Limb (tissue), 2 donors: ENCODE measurements around the gene RDH14.

Source experiments
- DNase-seq, 2 donors: peaks; one replicate each; pipeline ENCODE4 v3.0.0-alpha.2; 2016; ENCODE audit errors: extremely low spot score in 2 of 2

The RDH14 gene

GRCh38 chr2:18522484-18523146 is 37.8 kb downstream of the RDH14 start:
- DNase-seq: no peak

- DNase-seq: peak; percentile 90 to 94
Observed at GRCh38 chr2:18520451-18521425, 39.7 kb downstream of the RDH14 start.

- peak in 1 of 2 donors; percentile 47 for DNase-seq
Observed at GRCh38 chr2:18519914-18520450, 40.5 kb downstream of the RDH14 start.

GRCh38 chr2:18518116-18519111 is 42.0 kb downstream of the RDH14 start:
- no peak for DNase-seq

GRCh38 chr2:18517386-18517785 is 43.1 kb downstream of the RDH14 start:
- no peak for DNase-seq

GRCh38 chr2:18516112-18516511 is 44.3 kb downstream of the RDH14 start:
- DNase-seq: no peak

- no peak for DNase-seq
Observed at GRCh38 chr2:18514526-18515461, 45.7 kb downstream of the RDH14 start.

GRCh38 chr2:18510775-18511174 is 49.7 kb downstream of the RDH14 start:
- no peak for DNase-seq

GRCh38 chr2:18506883-18507509 is 53.5 kb downstream of the RDH14 start:
- no peak for DNase-seq

- no peak for DNase-seq
Observed at GRCh38 chr2:18505703-18506341, 54.6 kb downstream of the RDH14 start.
